GM12878 (cell line): ENCODE data around the gene TACC2.

Experiments used
- CEBPB ChIP-seq, 2 experiments: fragments of 150-350 bp in 1 of 2; IDR thresholded peaks; 2 replicates each; pipeline ENCODE4 v1.6.1; 2012 to 2014; ENCODE audit warnings: low read depth in 2 of 2, low read length in 2 of 2, borderline replicate concordance in 1 of 2, inconsistent platforms in 1 of 2
- CTCF ChIP-seq, 3 experiments: IDR thresholded peaks in 2 of 3; conservative IDR thresholded peaks in 1 of 3; 2 replicates each; pipeline ENCODE4 v1.5.1; 2011; ENCODE audit warnings: low read depth in 3 of 3, low read length in 3 of 3, mild to moderate bottlenecking in 3 of 3, control low read depth in 2 of 3, moderate library complexity in 2 of 3, inconsistent platforms in 1 of 3, mixed read lengths in 1 of 3; ENCODE audit not compliant: control insufficient read depth in 2 of 3, insufficient read depth in 1 of 3; ENCODE audit errors: extremely low read depth in 1 of 3
- E2F8 ChIP-seq: fragments of 450-650 bp; IDR thresholded peaks from 2 replicates; pipeline ENCODE4 v1.6.1; 2018; ENCODE audit warnings: mild to moderate bottlenecking, low read depth, moderate library complexity; ENCODE audit not compliant: partially characterized antibody
- EZH2 ChIP-seq: IDR thresholded peaks from 2 replicates; pipeline ENCODE4 v1.6.1; 2012; ENCODE audit warnings: low read depth, mild to moderate bottlenecking, control low read depth, inconsistent platforms, low read length, borderline replicate concordance; ENCODE audit not compliant: control insufficient read depth
- MTA3 ChIP-seq: IDR thresholded peaks from 2 replicates; pipeline ENCODE4 v1.6.1; 2012; ENCODE audit warnings: low read length, inconsistent platforms, borderline replicate concordance
- POLR2A ChIP-seq: IDR thresholded peaks from 2 replicates; pipeline ENCODE4 v1.6.1; 2011; ENCODE audit warnings: low read depth, mild to moderate bottlenecking, low read length
- RFX5 ChIP-seq: IDR thresholded peaks from 2 replicates; pipeline ENCODE4 v1.6.1; 2011; ENCODE audit warnings: low read depth, low read length, improper control_type of control experiment
- ZNF24 ChIP-seq: fragments of 450-650 bp; IDR thresholded peaks from 2 replicates; pipeline ENCODE4 v1.6.1; 2017; ENCODE audit warnings: antibody characterized with exemption, mild to moderate bottlenecking

- TF ChIP-seq POLR2A (no peak), CEBPB (IDR thresholded peaks at IDR 0.05; ENCODE audit: borderline replicate concordance in 1 of 2, low read depth in 2 of 2, low read length in 2 of 2) (no peak), CTCF (IDR thresholded peaks at IDR 0.05 in 2 of 3, conservative IDR thresholded peaks at IDR 0.05 in 1 of 3; ENCODE audit: control insufficient read depth in 2 of 3, extremely low read depth in 1 of 3, insufficient read depth in 1 of 3, low read depth in 3 of 3, low read length in 3 of 3) (no peak), MTA3 (no peak), EZH2 (no peak), RFX5 (no peak), ZNF24 (no peak), E2F8 (no peak)
Measured at GRCh38 chr10:121947343-121948330, 41.3 kb upstream of the TACC2 start.
